Fibroblast of mammary gland (primary cell): Measurements from ENCODE around the gene GNG12.

Source experiments
- DNase-seq: peaks from one replicate; pipeline ENCODE4 v3.0.0-alpha.2; 2010; ENCODE audit warnings: low read depth
- H3K4me3 ChIP-seq: 2 replicates; pipeline ENCODE4 v1.5.1; 2011; ENCODE audit warnings: low read depth, mild to moderate bottlenecking, low read length, moderate library complexity; ENCODE audit not compliant: control insufficient read depth
- TF ChIP-seq, protein P1 (sequence below): conservative IDR thresholded peaks from 2 replicates; pipeline ENCODE4 v1.5.1; 2011; ENCODE audit warnings: low read depth, low read length, inconsistent platforms; ENCODE audit not compliant: control insufficient read depth, insufficient read depth

Gene GNG12

DNA sequence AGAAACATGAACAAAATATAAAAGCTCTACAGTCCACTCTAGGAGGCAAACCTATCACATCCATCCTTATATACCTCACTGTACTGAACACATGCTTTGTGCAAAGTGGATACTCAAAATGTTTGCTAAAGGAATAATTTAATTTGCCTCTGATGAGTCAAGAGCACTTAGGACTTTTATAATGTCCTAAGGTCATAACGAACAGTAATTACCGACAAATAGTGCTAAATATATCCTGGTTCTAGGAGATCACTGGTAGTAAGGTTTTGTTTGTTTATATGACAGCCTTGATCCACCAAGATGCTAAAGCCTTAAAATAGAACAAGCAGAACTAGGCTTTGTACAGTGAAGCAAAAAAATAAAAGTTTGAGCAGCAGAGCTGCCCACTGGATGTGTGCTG, 77.6 kb downstream of the GNG12 start:
- no peak overlapping the region for H3K4me3 ChIP-seq
- TF ChIP-seq, protein P1, sequence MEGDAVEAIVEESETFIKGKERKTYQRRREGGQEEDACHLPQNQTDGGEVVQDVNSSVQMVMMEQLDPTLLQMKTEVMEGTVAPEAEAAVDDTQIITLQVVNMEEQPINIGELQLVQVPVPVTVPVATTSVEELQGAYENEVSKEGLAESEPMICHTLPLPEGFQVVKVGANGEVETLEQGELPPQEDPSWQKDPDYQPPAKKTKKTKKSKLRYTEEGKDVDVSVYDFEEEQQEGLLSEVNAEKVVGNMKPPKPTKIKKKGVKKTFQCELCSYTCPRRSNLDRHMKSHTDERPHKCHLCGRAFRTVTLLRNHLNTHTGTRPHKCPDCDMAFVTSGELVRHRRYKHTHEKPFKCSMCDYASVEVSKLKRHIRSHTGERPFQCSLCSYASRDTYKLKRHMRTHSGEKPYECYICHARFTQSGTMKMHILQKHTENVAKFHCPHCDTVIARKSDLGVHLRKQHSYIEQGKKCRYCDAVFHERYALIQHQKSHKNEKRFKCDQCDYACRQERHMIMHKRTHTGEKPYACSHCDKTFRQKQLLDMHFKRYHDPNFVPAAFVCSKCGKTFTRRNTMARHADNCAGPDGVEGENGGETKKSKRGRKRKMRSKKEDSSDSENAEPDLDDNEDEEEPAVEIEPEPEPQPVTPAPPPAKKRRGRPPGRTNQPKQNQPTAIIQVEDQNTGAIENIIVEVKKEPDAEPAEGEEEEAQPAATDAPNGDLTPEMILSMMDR = no peak
- DNase-seq = no peak

DNA sequence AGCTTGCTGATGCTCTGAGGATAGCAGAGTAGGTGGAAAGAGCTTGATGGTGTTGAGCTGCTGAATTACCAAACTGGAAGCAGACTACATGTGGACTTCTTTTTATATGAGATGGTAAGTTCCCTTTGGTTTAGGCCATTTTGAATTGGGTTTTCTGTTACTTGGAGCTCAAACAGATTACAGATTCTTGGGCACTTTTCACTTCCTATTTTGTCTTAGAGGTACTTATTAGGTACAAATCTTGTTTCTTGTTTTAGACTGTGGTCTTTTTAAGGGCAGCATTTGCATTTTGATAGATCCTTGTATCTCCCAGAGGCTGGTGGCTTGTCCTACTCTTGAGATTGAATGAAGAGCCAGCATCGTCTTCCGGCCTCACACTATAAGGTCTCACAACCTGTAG, 78.1 kb downstream of the GNG12 start:
- H3K4me3 ChIP-seq = no peak overlapping the region
- DNase-seq = no peak
- TF ChIP-seq, protein P1 = no peak

DNA sequence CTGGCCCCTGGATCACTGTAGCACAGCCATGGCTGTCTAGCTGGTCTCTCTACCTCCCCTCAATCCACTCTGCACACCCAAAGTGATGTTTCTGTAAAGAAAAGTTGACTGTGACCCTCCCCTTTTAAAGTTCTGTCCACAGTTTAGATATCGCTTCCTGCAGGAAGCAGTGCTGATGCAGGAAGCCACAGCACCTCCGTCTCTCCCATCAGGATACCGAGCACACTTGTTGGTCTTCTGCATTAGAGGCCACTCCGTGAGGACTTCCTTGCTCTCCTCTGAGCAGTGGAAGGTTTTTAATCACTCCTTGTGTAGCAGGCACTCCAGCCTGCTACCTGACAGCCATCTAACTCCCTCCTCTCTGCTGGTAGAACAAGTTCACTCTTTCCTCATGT, 78.7 kb downstream of the GNG12 start:
- DNase-seq = no peak
- H3K4me3 ChIP-seq = no peak overlapping the region
- TF ChIP-seq, protein P1 = no peak

DNA sequence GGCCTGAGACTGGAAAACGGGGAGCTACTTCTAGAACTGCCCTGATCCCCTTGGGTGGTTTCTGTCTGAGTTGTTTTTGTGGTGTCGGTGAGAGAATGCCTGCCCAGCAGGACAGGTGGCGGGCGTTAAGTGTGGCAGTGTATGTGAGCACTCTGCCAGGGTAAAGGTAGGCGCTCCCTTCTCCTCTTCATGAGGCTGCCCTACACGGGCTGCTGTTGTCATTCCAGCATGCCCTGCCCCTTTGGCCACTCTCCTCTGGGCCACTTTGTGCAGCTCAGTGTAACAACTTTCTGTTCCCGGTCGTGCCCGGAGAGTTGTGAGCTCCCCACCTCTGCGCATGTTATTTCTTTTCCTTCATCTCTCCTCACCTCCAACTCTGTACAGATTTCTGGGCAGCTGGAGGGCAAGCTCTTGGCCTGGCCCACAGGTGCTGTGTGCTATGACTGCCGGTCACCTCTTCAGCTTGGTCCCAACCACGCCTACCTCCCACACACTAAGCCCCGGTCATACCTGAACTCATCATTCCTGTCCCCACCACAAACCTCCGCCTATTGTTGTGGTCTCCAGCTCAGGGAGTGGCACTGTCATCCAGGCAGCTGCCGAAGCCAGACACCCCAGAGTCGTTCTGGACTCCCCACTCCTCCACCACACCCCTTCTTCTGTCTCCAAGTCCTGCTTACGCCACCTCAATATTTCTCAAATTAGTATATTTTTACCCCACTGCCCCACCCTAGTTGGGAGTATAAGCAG, 79.3 kb downstream of the GNG12 start:
- no peak for DNase-seq

DNA sequence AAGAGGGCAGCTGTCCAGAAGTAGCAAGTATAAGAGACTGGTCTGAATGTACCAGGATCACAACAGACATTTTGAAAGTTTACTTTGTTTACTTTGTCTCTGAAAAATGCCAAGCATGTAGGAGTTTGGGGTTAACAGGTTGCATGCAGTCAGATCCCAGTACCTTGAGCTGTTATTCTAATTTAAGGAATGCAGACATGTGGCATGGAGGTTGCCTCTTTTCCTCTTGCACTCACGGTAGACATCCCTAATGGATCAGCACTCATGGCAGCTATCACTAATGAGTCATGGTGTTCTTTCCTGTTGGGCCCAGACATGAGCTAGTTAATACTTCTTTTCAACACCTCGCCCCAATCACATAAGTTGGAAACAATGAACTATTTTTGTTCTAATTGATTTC, 81.0 kb downstream of the GNG12 start:
- DNase-seq = peak; percentile 32

More for the DNA sequence above, 79.3 kb downstream of the GNG12 start:
- H3K4me3 ChIP-seq = no peak overlapping the region
- TF ChIP-seq, protein P1 = no peak

DNA sequence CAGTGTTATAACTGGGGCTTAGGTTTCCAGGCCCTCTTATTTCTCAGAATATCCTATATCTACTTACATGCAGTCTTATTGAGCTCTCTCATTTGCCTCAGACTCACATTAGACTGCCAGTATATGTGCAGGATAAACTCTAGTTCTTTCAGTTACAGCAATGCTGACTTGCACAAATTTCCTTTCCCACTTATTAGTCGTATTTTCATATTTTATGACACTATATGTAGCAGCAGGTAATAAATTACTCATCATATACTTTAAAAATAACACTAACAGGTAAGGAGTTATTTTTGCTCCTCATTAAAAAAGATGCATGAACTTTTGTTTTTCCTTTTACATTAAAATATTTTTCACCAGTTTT, 82.6 kb downstream of the GNG12 start:
- no peak overlapping the region for H3K4me3 ChIP-seq
- no peak for DNase-seq
- TF ChIP-seq, protein P1 = no peak

More for the DNA sequence above, 81.0 kb downstream of the GNG12 start:
- TF ChIP-seq, protein P1 = no peak
- no peak overlapping the region for H3K4me3 ChIP-seq
